PC-9 (cell line): ENCODE measurements around the gene OGFRL1. TPM values are rescaled to one million over a fixed set of nuclear protein-coding genes. Genes with fewer than 3 reads are reported as not detected.
"Not testable (repeated sequence)": the region's sequence is repeated elsewhere in the genome, so short reads cannot be mapped to it uniquely, and the experiment has no call there.

Source experiments
- BruUV-seq: library from RNA; stranded (reverse); fragments of 400-500 nt; replicated peaks from 2 replicates; lab custom pipeline; 2021; lab: Mats Ljungman, UMichigan
- CTCF ChIA-PET: fragments of 300-600 bp; sonication (Branson Sonifier 250); formaldehyde crosslinking; loops from one replicate; lab custom pipeline; 2022; ENCODE audit warnings: antibody characterized with exemption; lab: Charles Lee
- POLR2A ChIA-PET: fragments of 300-600 bp; sonication (Branson Sonifier 250); formaldehyde crosslinking; loops from one replicate; lab custom pipeline; 2022; ENCODE audit warnings: antibody characterized with exemption; ENCODE audit not compliant: unreplicated experiment; lab: Charles Lee
- DNase-seq, 2 experiments: peaks; one replicate each; pipeline versions ENCODE4 v3.0.0 to v3.0.0-alpha.2; 2015 to 2022; ENCODE audit warnings: mixed read lengths in 1 of 2
- H2AFZ ChIP-seq: fragments of 200-600 bp; sonication (generic); 2 replicates; pipeline ENCODE4 v1.8.1; 2017; ENCODE audit warnings: antibody characterized with exemption
- H3F3A ChIP-seq: fragments of 200-600 bp; sonication (generic); 2 replicates; pipeline ENCODE4 v1.8.1; 2017; ENCODE audit warnings: antibody characterized with exemption, mild to moderate bottlenecking, low read depth; ENCODE audit not compliant: insufficient read depth
- H3K27ac ChIP-seq: fragments of 200-600 bp; sonication (generic); 2 replicates; pipeline ENCODE4 v1.6.1; 2016; ENCODE audit warnings: mixed run types
- H3K27me3 ChIP-seq: fragments of 200-600 bp; sonication (generic); 2 replicates; pipeline ENCODE4 v1.6.1; 2016; ENCODE audit warnings: low read depth, mixed run types; ENCODE audit not compliant: insufficient read depth
- H3K36me3 ChIP-seq: fragments of 200-600 bp; sonication (generic); 2 replicates; pipeline ENCODE4 v1.6.1; 2016; ENCODE audit warnings: low read depth, mixed run types
- H3K4me1 ChIP-seq: fragments of 200-600 bp; sonication (generic); replicated peaks from 2 replicates; pipeline ENCODE4 v1.6.1; 2016; ENCODE audit warnings: mixed run types; ENCODE audit not compliant: insufficient read depth
- H3K4me2 ChIP-seq: fragments of 200-600 bp; sonication (generic); 2 replicates; pipeline ENCODE4 v1.6.1; 2017; ENCODE audit warnings: mixed run types
- H3K4me3 ChIP-seq: fragments of 200-600 bp; sonication (generic); 2 replicates; pipeline ENCODE4 v1.6.1; 2016; ENCODE audit warnings: mixed run types
- H3K79me2 ChIP-seq: fragments of 200-600 bp; sonication (generic); 2 replicates; pipeline ENCODE4 v1.6.1; 2017; ENCODE audit warnings: low read depth, mixed run types
- H3K9me2 ChIP-seq: fragments of 200-600 bp; sonication (generic); 2 replicates; pipeline ENCODE4 v1.8.1; 2017; ENCODE audit warnings: mild to moderate bottlenecking; ENCODE audit not compliant: insufficient read depth
- H3K9me3 ChIP-seq: fragments of 200-600 bp; sonication (generic); 2 replicates; pipeline ENCODE4 v1.8.1; 2016; ENCODE audit warnings: low read depth; ENCODE audit not compliant: insufficient read depth
- H4K20me1 ChIP-seq: fragments of 200-600 bp; sonication (generic); 2 replicates; pipeline ENCODE4 v1.8.1; 2017; ENCODE audit not compliant: insufficient read depth
- EZH2 ChIP-seq: fragments of 200-600 bp; sonication (generic); IDR thresholded peaks from 2 replicates; pipeline ENCODE4 v1.8.0; 2017; ENCODE audit warnings: antibody characterized with exemption, low read depth
- intact Hi-C: fragments of 100-400 bp; cut with micrococcal nuclease; formaldehyde crosslinking; loops from one replicate; pipeline ENCODE4 v1.10.0; 2022; ENCODE audit not compliant: unreplicated experiment
- total RNA-seq: library from RNA; stranded (reverse); gene quantifications from 2 replicates; pipeline ENCODE4 v1.2.3, GENCODE V29; 2021
- TF ChIP-seq, protein P1 (sequence below): fragments of 200-600 bp; sonication (generic); conservative IDR thresholded peaks from 2 replicates; pipeline ENCODE4 v1.6.1; 2017; ENCODE audit warnings: mixed run types, antibody characterized with exemption, mild to moderate bottlenecking, moderate library complexity

The OGFRL1 gene
- total RNA-seq, 1 experiment from 2014 or later: 11.0 TPM

DNA sequence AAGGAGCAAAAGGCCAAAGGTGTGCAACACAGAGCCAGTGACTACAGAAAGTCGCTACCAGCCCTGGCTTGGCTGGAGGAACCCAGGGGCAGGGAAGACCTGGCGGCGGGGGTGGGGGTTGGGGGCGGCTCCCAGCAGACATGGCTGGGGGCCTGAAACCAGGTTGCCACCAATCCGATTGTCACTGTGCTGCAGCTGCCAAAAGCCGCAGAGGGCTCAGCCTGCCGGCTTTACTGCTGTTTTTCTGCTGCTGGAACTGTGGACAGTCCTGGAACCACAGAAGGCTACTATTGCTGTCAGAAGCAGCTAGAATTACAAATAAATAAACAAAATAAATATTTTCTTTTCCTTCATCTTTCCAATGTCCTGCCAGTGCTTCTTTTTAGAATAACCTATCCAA is 25.7 kb upstream of the OGFRL1 start:
- Histone ChIP-seq H3F3A (no peaks in the 10 kb centered on the region), H3K9me3 (no peaks in the 10 kb centered on the region), H3K79me2 (no peaks in the 10 kb centered on the region), H3K27ac (no peak overlapping the region), H2AFZ (no peak overlapping the region), H3K27me3 (no peaks in the 10 kb centered on the region), H3K4me1 (no peaks in the 10 kb centered on the region), H3K36me3 (no peaks in the 10 kb centered on the region), H3K4me3 (no peak overlapping the region), H4K20me1 (no peaks in the 10 kb centered on the region), H3K4me2 (no peak overlapping the region), H3K9me2 (no peaks in the 10 kb centered on the region)
- TF ChIP-seq EZH2: no peak
- TF ChIP-seq, protein P1, sequence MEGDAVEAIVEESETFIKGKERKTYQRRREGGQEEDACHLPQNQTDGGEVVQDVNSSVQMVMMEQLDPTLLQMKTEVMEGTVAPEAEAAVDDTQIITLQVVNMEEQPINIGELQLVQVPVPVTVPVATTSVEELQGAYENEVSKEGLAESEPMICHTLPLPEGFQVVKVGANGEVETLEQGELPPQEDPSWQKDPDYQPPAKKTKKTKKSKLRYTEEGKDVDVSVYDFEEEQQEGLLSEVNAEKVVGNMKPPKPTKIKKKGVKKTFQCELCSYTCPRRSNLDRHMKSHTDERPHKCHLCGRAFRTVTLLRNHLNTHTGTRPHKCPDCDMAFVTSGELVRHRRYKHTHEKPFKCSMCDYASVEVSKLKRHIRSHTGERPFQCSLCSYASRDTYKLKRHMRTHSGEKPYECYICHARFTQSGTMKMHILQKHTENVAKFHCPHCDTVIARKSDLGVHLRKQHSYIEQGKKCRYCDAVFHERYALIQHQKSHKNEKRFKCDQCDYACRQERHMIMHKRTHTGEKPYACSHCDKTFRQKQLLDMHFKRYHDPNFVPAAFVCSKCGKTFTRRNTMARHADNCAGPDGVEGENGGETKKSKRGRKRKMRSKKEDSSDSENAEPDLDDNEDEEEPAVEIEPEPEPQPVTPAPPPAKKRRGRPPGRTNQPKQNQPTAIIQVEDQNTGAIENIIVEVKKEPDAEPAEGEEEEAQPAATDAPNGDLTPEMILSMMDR: no peak
- CTCF ChIA-PET: no interaction called here
- POLR2A ChIA-PET: no interaction called here
- no peak for DNase-seq
- no TSS peak for BruUV-seq
- intact Hi-C loops: no loop called here

DNA sequence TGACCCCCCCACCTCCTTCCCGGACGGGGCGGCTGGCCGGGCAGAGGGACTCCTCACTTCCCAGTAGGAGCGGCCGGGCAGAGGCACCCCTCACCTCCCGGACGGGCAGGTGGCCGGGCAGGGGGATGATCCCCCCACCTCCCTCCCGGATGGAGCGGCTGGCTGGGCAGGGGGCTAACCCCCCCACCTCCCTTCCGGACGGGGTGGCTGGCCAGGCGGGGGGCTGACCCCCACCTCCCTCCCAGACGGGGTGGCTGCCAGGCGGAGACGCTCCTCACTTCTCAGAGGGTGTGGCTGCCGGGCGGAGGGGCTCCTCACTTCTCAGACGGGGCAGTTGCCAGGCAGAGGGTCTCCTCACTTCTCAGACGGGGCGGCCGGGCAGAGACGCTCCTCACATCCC is 22.2 kb upstream of the OGFRL1 start:
- POLR2A ChIA-PET, DNase-seq, H3K36me3 ChIP-seq, H3K4me3 ChIP-seq, H3K27me3 ChIP-seq, H3K9me3 ChIP-seq, intact Hi-C loops, H2AFZ ChIP-seq, H3F3A ChIP-seq, H3K27ac ChIP-seq, H3K9me2 ChIP-seq, H3K4me2 ChIP-seq, H4K20me1 ChIP-seq, BruUV-seq, CTCF ChIA-PET, H3K4me1 ChIP-seq, H3K79me2 ChIP-seq: not testable (repeated sequence)

DNA sequence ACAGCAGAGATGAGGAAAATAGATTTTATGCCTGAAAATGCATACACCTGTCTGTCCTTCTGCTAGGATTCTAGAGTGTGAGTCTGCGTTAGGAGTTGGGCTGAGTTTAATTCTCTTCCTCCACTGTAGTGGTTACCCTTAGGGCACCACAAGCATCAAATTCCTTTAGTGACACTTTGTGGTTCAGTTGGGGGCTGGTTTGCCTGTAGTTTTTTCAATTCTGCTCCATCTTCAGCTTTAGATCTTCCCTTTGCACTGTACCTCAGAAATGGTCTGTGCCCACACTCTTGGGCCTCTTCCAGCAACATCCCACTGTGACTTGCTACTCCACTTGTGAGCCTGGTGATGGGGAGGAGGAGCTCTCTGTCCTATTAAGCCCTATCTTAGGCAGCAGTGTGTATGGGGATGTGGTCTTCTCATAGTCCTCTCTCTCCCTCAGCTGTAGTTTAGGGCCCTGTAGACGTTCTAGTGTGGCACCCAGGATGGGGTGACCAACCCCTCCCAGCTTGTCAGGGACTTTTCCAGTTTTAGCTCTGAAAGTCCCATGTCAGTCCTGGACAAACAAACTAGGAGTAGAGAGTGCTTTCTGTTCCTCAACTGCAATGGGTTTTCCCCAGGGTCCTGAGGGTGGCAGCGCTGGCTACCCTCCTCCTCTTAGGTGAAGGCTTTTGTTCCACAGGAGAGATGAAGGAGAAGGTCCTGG is 19.7 kb upstream of the OGFRL1 start:
- no peaks in the 10 kb centered on the region for H3K79me2 ChIP-seq
- H3F3A ChIP-seq: no peaks in the 10 kb centered on the region
- no peak for DNase-seq
- no peaks in the 10 kb centered on the region for H3K36me3 ChIP-seq
- H3K27ac ChIP-seq: no peak overlapping the region
- H3K4me2 ChIP-seq: no peak overlapping the region
- no TSS peak for BruUV-seq
- ChIA-PET POLR2A (no interaction called here), CTCF (no interaction called here)
- TF ChIP-seq, protein P1: no peak
- no peaks in the 10 kb centered on the region for H3K9me2 ChIP-seq
- H3K4me3 ChIP-seq: no peak overlapping the region
- intact Hi-C loops: no loop called here
- H3K27me3 ChIP-seq: no peaks in the 10 kb centered on the region
- H4K20me1 ChIP-seq: no peaks in the 10 kb centered on the region
- H3K4me1 ChIP-seq: no peaks in the 10 kb centered on the region
- H2AFZ ChIP-seq: no peak overlapping the region
- no peaks in the 10 kb centered on the region for H3K9me3 ChIP-seq
